ENCODE data around the gene SLC9A7.

SLC9A7 gene

GRCh38 chrX:46703980-46704379, 54.9 kb downstream of the SLC9A7 start:
- no peak overlapping the region for H3K27ac ChIP-seq
- no peak for TF ChIP-seq CTCF (conservative IDR thresholded peaks at IDR 0.05)

DNA sequence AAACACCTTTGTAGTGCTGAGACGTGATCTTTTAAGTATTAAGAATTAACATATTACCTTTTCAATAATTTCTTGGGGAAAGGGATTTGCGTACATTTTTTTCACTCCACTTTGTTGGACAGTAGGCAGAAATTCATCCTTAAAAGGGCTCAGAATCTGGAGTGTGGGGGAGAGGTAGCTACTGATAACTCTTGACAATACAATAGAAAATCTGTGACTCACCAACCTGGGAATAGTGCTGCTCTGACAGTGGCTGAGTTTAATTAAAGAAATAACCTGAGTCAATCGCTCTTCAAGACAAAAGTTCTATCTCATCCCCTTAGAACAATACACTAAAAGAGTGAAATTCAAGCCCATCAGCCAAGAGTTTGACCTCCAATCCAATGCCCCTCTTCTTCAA, 60.2 kb downstream of the SLC9A7 start:
- TF ChIP-seq CTCF (conservative IDR thresholded peaks at IDR 0.05) = no peak
- H3K27ac ChIP-seq = no peak overlapping the region

DNA sequence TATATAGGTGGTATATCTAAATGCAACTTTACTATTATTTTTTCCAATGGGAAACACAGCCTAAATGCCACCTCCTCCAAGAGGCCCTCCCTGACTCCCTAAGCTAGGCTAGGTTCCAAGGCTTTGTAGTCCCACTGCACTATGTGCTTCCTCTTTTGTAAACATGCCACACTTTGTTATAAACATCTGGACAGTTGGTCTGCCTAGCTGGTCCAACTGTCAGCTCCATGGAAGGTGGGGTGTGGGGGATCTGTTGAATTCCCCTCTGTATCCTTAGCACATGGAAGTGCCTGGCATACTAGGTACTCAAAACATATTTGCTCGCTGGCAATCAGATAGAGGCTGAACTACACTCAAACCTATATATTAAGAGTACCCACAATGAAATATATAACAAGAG, 63.4 kb downstream of the SLC9A7 start:
- no peak overlapping the region for H3K27ac ChIP-seq
- no peak for TF ChIP-seq CTCF (conservative IDR thresholded peaks at IDR 0.05)

DNA sequence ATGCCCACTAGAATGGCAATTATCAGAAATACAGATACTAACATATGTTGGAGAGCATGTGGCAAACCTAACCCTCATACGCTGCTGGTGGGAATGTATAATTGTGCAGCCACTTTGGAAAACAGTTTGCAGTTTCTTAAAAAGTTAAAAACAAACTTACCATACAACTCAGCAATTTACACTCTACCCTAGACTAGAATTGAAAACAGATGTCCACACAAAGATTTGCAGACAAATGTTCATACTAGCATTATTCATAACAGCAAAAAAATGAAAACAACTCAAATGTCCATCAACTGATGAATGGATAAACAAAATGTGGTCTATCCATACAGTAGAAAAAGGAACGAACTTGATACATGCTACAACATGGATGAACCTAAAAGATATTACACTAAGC, 64.4 kb downstream of the SLC9A7 start:
- no peak overlapping the region for H3K27ac ChIP-seq
- no peak for TF ChIP-seq CTCF (conservative IDR thresholded peaks at IDR 0.05)

- TF ChIP-seq CTCF (conservative IDR thresholded peaks at IDR 0.05) = no peak
- no peak overlapping the region for H3K27ac ChIP-seq
Measured at GRCh38 chrX:46693149-46693548, 65.8 kb downstream of the SLC9A7 start.

- no peak overlapping the region for H3K27ac ChIP-seq
- TF ChIP-seq CTCF (conservative IDR thresholded peaks at IDR 0.05) = no peak
Measured at GRCh38 chrX:46690818-46691217, 68.1 kb downstream of the SLC9A7 start.

DNA sequence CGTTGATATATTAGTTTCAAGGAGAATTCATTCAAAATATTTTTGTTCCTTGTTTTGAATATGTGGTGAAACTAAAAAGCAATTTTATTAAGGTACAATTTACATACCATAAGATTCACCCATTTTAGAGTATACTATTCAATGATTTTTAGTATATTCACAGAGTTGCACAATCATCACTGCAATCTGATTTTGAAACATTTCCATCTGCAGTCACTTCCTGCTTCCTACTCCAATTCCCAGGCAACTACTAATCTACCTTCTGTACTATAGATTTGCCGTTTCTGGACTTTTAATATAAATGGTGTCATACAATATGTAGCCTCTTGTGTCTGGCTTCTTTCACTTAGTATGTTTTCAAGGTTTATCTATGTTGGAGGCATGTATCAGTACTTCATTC, 71.3 kb downstream of the SLC9A7 start:
- TF ChIP-seq CTCF (conservative IDR thresholded peaks at IDR 0.05) = no peak
- no peak overlapping the region for H3K27ac ChIP-seq

Data from VCaP (cell line).